ENCODE results near the gene PSG4.
"Not testable (repeated sequence)": the region's sequence is repeated elsewhere in the genome, so short reads cannot be mapped to it uniquely, and the experiment has no call there.

DNA sequence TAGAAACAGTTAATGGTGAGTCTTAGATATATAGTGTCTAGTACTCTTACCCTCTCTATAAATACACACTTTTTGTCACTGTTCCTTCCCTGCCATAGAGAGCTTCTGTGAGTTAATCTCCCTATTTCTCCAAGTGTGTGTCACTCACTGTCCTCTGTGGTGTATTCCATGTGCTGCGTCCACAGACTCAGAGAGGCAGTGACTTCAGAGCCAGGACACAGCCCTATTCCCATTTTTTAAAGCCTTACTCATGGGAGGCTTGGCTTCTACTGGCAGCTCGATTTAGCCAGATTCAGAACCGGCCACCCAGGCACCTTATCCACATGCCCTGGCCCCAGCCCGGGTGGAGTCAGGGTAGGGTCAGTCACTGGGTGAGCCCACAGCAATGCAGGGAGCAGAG is 13.7 kb upstream of the PSG4 start:
- TF ChIP-seq CTCF (IDR thresholded peaks at IDR 0.05; ENCODE audit: low read length); EZH2 (optimal IDR thresholded peaks at IDR 0.05; ENCODE audit: low read depth, low read length); EZH2phosphoT487 (IDR thresholded peaks at IDR 0.05; ENCODE audit: low read length): not testable (repeated sequence)

Data from MM.1S (cell line).